IMR-90 (cell line): ENCODE data around the gene RPTOR. TPM values are rescaled to one million over a fixed set of nuclear protein-coding genes. Genes with fewer than 3 reads are reported as not detected.

ENCODE experiments used
- ATAC-seq: fragments of 200-7000 bp; cut with Tn5 transposase; 2 replicates; pipeline ENCODE4 v1.9.1; 2020; ENCODE audit warnings: low read depth, mild to moderate bottlenecking, moderate library complexity
- BruUV-seq: library from RNA; stranded (reverse); fragments of 400-500 nt; replicated peaks from 2 replicates; lab custom pipeline; 2021; lab: Mats Ljungman, UMichigan
- CTCF ChIA-PET: fragments of 300-600 bp; formaldehyde crosslinking; extraction: SDS; loops from one replicate; lab custom pipeline; 2021; ENCODE audit warnings: antibody characterized with exemption; lab: Yijun Ruan, JAX
- POLR2A ChIA-PET: fragments of 300-600 bp; sonication (Branson Sonifier 250); formaldehyde crosslinking; loops from one replicate; lab custom pipeline; 2022; ENCODE audit warnings: antibody characterized with exemption; ENCODE audit not compliant: unreplicated experiment; lab: Charles Lee
- DNase-seq: peaks from one replicate; pipeline ENCODE4 v3.0.0; 2013
- H2AFZ ChIP-seq: replicated peaks from 2 replicates; pipeline ENCODE3; 2013; ENCODE audit warnings: low read length, mild to moderate bottlenecking; ENCODE audit not compliant: poor library complexity
- H2AK5ac ChIP-seq: 2 replicates; pipeline ENCODE4 v1.6.1; 2013; ENCODE audit warnings: low read depth, low read length, inconsistent platforms
- H2AK9ac ChIP-seq: replicated peaks from 2 replicates; pipeline ENCODE3; 2013; ENCODE audit warnings: mild to moderate bottlenecking, low read depth, low read length, moderate library complexity; ENCODE audit not compliant: poor library complexity
- H2BK120ac ChIP-seq: 2 replicates; pipeline ENCODE4 v1.6.1; 2013; ENCODE audit warnings: low read depth, low read length, inconsistent platforms
- H2BK15ac ChIP-seq: 3 replicates; pipeline ENCODE4 v1.6.1; 2013; ENCODE audit warnings: low read depth, low read length, inconsistent platforms
- H2BK20ac ChIP-seq: 2 replicates; pipeline ENCODE4 v1.6.1; 2013; ENCODE audit warnings: low read depth, mild to moderate bottlenecking, inconsistent platforms, low read length, moderate library complexity
- H2BK5ac ChIP-seq: 2 replicates; pipeline ENCODE4 v1.6.1; 2013; ENCODE audit warnings: mild to moderate bottlenecking, low read depth, low read length, inconsistent platforms; ENCODE audit not compliant: poor library complexity, severe bottlenecking
- H3K14ac ChIP-seq: replicated peaks from 2 replicates; pipeline ENCODE4 v1.6.1; 2013; ENCODE audit warnings: low read depth, low read length, inconsistent platforms
- H3K18ac ChIP-seq: 2 replicates; pipeline ENCODE4 v1.6.1; 2013; ENCODE audit warnings: low read depth, low read length, control low read depth
- H3K23ac ChIP-seq: 2 replicates; pipeline ENCODE4 v1.6.1; 2013; ENCODE audit warnings: low read depth, low read length, inconsistent platforms
- H3K27ac ChIP-seq: 2 replicates; pipeline ENCODE4 v1.5.1; 2013; ENCODE audit warnings: mild to moderate bottlenecking, control low read depth, low read length; ENCODE audit not compliant: insufficient read depth
- H3K27me3 ChIP-seq: 2 replicates; pipeline ENCODE4 v1.6.1; 2013; ENCODE audit warnings: low read length; ENCODE audit not compliant: control insufficient read depth, insufficient read depth
- H3K36me3 ChIP-seq: 2 replicates; pipeline ENCODE4 v1.6.1; 2013; ENCODE audit warnings: low read length, mixed read lengths; ENCODE audit not compliant: control insufficient read depth, insufficient read depth
- H3K4ac ChIP-seq: 2 replicates; pipeline ENCODE4 v1.6.1; 2013; ENCODE audit warnings: low read depth, low read length, inconsistent platforms
- H3K4me1 ChIP-seq: 2 replicates; pipeline ENCODE4 v1.6.1; 2013; ENCODE audit warnings: low read length, mixed read lengths; ENCODE audit not compliant: control insufficient read depth, insufficient read depth
- H3K4me2 ChIP-seq: 2 replicates; pipeline ENCODE4 v1.6.1; 2013; ENCODE audit warnings: low read depth, mild to moderate bottlenecking, control low read depth, low read length, moderate library complexity
- H3K4me3 ChIP-seq: 2 replicates; pipeline ENCODE4 v1.5.1; 2013; ENCODE audit warnings: low read depth, mild to moderate bottlenecking, control low read depth, low read length, moderate library complexity; ENCODE audit not compliant: insufficient read depth
- H3K56ac ChIP-seq: 2 replicates; pipeline ENCODE4 v1.6.1; 2013; ENCODE audit warnings: low read length, inconsistent platforms; ENCODE audit not compliant: insufficient read depth; ENCODE audit errors: extremely low read depth
- H3K79me1 ChIP-seq, 2 experiments: 2 replicates each; pipeline ENCODE4 v1.6.1; 2013; ENCODE audit warnings: low read length in 2 of 2, inconsistent platforms in 1 of 2, low read depth in 1 of 2
- H3K9ac ChIP-seq: 2 replicates; pipeline ENCODE4 v1.6.1; 2013; ENCODE audit warnings: low read depth, low read length, control low read depth
- H3K9me1 ChIP-seq: 2 replicates; pipeline ENCODE4 v1.6.1; 2013; ENCODE audit warnings: low read length, inconsistent platforms; ENCODE audit not compliant: insufficient read depth
- H3K9me3 ChIP-seq: 2 replicates; pipeline ENCODE4 v1.6.1; 2013; ENCODE audit warnings: low read length; ENCODE audit not compliant: control insufficient read depth, insufficient read depth
- H4K20me1 ChIP-seq: 2 replicates; pipeline ENCODE4 v1.6.1; 2013; ENCODE audit warnings: low read length, inconsistent platforms; ENCODE audit not compliant: insufficient read depth
- H4K5ac ChIP-seq: 2 replicates; pipeline ENCODE4 v1.6.1; 2013; ENCODE audit warnings: mild to moderate bottlenecking, low read depth, low read length, control low read depth
- H4K8ac ChIP-seq, 2 experiments: 2 replicates each; pipeline ENCODE4 v1.6.1; 2013; ENCODE audit warnings: low read depth in 2 of 2, low read length in 2 of 2, control low read depth in 1 of 2, inconsistent platforms in 1 of 2
- H4K91ac ChIP-seq: 2 replicates; pipeline ENCODE4 v1.6.1; 2013; ENCODE audit warnings: low read depth, low read length, inconsistent platforms; ENCODE audit not compliant: insufficient read depth
- WGBS, 2 experiments: methylation state at CpG; one replicate each; pipeline versions ENCODE4 v1.1.5 to v1.1.7; 2013; ENCODE audit warnings: missing lambda C conversion rate in 2 of 2; ENCODE audit not compliant: insufficient read length in 1 of 2; ENCODE audit errors: extremely low coverage in 2 of 2; 5-methylcytosine and 5-hydroxymethylcytosine counted together
- dilution Hi-C: fragments of 300-500 bp; cut with HindIII; formaldehyde crosslinking; loops from one replicate; pipeline ENCODE4 v1.14.3; 2018; ENCODE audit warnings: low sequenced_read_pairs; ENCODE audit not compliant: unreplicated experiment
- in situ Hi-C: fragments of 300-500 bp; cut with MboI; formaldehyde crosslinking; loops from 3 replicates; pipeline ENCODE4 v1.14.3; 2019; ENCODE audit warnings: low sequenced_read_pairs, inconsistent platforms, mixed read lengths
- intact Hi-C: fragments of 100-400 bp; cut with micrococcal nuclease; formaldehyde crosslinking; loops from 2 replicates; pipeline ENCODE4 v1.10.0; 2022
- polyA plus RNA-seq, 3 experiments: library from polyadenylated mRNA; depleted of rRNA; stranded (reverse); fragments of >200 nt; gene quantifications; 2 replicates each; pipeline ENCODE4 v1.2.3, GENCODE V29; 2012; ENCODE audit warnings: low replicate concordance in 1 of 3
- total RNA-seq: library from RNA; depleted of rRNA; stranded (reverse); fragments of >200 nt; gene quantifications from 2 replicates; pipeline ENCODE4 v1.2.3, GENCODE V29; 2012
- TF ChIP-seq, protein P1 (sequence below): fragments of 150-350 bp; IDR thresholded peaks from 2 replicates; pipeline ENCODE4 v1.6.1; 2017; ENCODE audit warnings: mild to moderate bottlenecking, antibody characterized with exemption, low read length, low read depth

Gene RPTOR
- total and polyA plus RNA-seq, 2 of the 4 experiments (the other 2 are of a cell fraction): 10.8 to 14.7 TPM

DNA sequence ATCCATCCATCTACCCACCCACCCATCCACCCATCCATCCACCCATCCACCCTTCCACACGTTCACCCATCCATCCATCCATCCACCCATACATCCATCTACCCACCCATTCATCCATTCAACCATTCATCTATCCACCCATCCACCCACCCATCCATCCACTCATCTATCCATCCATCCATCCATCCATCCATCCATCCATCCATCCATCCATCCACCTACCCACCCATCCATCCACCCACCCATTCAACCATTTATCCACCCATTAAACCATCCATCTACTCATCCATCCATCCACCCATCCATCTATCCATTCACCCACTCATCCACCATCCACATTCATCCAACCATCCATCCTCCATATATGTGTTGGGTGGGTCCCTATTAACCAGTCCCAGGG, 26.2 kb upstream of the RPTOR start:
- Histone ChIP-seq H2AFZ (no peak overlapping the region), H4K20me1 (no peaks in the 10 kb centered on the region), H3K18ac (no peak overlapping the region), H3K14ac (no peak overlapping the region), H2BK120ac (no peak overlapping the region), H3K79me1 (no peaks in the 10 kb centered on the region), H3K4me1 (peaks cover 6% of the 10 kb centered on the region), H3K27me3 (peaks cover 9% of the 10 kb centered on the region; the same call in 1 of the 2 replicates), H3K9me3 (no peaks in the 10 kb centered on the region; the same call in 1 of the 2 replicates), H4K5ac (no peak overlapping the region), H3K4me2 (no peak overlapping the region), H2BK5ac (no peak overlapping the region), H3K9me1 (peaks cover 5% of the 10 kb centered on the region; the same call in 1 of the 2 replicates), H2BK20ac (no peak overlapping the region), H4K91ac (no peak overlapping the region), H3K36me3 (no peaks in the 10 kb centered on the region), H3K4ac (no peak overlapping the region), H2AK5ac (no peak overlapping the region), H3K9ac (no peak overlapping the region), H3K4me3 (no peak overlapping the region), H2BK15ac (no peak overlapping the region), H3K56ac (no peak overlapping the region), H4K8ac (no peak overlapping the region), H2AK9ac (no peak overlapping the region), H3K23ac (no peak overlapping the region), H3K27ac (no peak overlapping the region)
- ChIA-PET POLR2A (no interaction called here), CTCF (no interaction called here)
- intact Hi-C loops: no loop called here
- TF ChIP-seq, protein P1, sequence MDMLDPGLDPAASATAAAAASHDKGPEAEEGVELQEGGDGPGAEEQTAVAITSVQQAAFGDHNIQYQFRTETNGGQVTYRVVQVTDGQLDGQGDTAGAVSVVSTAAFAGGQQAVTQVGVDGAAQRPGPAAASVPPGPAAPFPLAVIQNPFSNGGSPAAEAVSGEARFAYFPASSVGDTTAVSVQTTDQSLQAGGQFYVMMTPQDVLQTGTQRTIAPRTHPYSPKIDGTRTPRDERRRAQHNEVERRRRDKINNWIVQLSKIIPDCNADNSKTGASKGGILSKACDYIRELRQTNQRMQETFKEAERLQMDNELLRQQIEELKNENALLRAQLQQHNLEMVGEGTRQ: no peak
- no TSS peak for BruUV-seq
- DNase-seq: no peak
- no peak for ATAC-seq
- 56% methylated on average over 1 of the region's 1 CpG; no CpG with 5 or more reads in 1 of the 2 experiments for whole genome bisulfite sequencing, 2 experiments
- dilution Hi-C loops: no loop called here
- in situ Hi-C loops: no loop called here
